Non-pigmented ciliary epithelial cell (primary cell): ENCODE results near the gene PNMA8B.

Source experiments
- DNase-seq: peaks from one replicate; pipeline ENCODE4 v3.0.0-alpha.2; 2010; ENCODE audit warnings: low read depth

The PNMA8B gene

DNA sequence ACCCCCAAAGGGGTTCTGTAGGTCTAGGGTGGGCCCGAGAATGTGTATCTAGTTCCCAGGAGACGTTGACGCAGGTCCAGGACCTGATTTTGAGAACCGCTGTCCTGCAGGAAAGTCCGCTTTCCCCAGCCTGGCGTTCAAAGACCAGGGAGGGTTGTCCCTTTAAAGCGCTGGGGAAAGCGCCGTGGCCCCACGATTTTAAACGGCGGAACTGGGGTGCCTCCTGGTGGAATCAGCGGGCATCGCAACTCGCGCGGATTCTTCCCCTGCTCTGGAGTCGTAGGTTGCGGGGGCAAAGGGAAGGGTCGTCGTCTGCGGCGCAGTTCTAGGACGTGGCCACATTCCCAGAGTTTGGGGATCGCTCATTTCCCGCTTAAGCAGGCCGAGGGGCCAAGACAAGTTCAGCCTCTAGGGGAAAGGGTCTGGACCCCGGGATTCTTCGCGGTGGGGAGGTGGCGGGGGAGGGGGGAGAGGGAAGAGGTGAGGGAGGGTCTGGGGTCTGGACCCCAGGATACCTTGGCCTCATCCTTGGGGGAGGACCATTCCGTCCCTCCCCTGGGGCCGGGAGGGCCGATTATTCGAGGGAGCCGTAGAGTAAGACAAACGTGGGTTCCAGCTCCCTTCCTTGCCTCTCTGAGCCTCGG lies 7.7 kb downstream of the PNMA8B start:
- no peak for DNase-seq

DNA sequence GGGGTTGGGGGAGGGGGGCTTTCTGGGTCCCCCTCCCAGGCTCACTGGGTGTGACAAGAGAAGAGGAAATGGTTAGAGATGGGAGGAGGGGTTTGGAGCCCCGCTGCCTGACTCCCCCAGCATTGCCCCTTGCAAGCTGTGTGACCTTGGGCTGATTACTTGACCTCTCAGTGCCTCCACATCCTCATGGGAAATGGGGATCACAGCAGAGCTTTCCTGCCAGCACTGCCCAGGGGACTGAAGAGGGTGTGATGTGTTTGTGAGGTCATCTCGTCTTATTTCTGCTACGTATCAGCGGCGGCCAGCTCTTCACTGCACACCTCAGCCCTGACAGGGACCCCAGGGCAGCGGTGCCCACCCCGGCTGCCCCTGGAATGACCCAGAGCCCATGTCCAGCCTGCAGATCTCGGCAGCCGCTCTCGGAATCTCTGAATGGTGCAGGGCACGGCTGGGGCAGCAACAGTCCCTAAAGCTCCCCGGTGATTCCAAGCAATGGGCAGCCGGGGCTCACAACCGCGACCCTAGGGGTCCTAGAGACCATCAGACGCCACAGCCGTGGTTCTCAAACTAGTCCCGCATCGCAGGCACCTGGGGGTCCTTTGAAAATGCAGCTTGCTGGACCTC lies 8.4 kb downstream of the PNMA8B start:
- no peak for DNase-seq

DNA sequence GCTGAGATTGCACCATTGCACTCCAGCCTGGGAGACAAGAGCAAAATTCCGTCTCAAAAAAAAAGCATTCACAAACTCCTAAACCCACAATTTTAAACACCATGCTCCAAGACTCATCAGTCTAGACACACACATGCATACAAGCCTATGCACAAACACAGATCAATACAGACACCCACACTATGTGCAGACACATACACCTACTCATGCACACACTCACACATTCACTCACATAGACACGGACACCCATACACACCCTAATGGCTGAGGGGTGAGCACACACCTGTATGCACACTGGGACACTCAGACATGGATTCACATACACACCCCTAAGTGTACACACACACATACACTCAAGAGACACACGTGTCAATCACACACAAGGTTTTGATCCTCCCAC lies 9.3 kb downstream of the PNMA8B start:
- DNase-seq = no peak

DNA sequence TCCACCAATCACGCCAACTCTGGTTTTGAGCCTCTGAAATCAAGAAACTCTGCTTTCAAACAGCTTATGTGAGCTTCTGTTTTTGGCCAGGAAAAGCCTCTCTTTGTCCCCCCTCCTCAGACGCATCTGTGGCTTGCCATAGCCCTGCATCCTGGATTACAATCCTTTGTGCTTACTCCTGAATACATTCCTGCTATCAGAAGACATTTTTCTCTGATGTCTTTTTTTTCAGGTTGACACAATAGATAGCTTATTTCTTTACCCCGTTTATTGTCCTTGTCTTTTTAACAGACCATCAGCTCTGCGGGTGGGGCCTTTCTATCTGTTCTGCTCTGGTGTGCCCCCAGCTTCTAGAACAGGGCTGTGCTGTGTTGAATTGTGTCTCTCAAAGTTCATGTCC lies 11.0 kb downstream of the PNMA8B start:
- no peak for DNase-seq

DNA sequence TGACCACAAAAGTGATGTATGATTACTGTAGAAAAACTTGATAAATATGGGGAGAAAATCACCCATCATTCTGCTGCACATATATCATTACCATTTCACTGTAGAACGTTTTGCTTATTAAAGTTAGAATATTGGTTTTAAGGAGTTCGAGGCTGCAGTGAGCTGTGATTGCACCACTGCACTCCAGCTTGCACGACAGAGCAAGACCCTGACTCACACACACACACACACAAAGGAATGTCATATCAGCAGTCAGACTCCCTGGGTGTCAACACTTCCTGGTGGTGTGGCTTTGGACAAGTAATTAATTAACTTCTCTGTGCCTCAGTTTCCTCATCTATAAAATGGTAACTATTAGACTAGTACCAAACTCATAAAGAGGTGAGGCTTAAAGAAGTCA lies 13.0 kb downstream of the PNMA8B start:
- DNase-seq = no peak

DNA sequence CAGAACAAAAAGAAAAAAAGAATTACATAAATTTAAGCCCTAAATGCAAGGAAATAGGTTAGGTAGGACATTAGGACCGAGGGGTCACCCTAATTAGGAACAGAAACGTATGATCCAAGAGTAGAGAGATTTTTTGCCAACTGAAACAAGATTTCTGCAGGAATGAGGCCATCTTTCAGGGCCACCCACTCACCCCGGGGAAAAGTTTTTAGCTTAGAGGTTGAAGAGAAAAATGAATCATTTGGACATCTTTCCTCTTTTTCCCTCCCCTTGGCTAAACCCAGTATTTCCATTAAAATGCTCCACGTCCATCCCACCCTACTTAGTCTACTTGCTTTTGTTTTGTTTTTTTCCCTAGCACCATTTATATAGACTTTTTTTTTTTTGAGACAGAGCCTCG lies 13.7 kb downstream of the PNMA8B start:
- DNase-seq = no peak

DNA sequence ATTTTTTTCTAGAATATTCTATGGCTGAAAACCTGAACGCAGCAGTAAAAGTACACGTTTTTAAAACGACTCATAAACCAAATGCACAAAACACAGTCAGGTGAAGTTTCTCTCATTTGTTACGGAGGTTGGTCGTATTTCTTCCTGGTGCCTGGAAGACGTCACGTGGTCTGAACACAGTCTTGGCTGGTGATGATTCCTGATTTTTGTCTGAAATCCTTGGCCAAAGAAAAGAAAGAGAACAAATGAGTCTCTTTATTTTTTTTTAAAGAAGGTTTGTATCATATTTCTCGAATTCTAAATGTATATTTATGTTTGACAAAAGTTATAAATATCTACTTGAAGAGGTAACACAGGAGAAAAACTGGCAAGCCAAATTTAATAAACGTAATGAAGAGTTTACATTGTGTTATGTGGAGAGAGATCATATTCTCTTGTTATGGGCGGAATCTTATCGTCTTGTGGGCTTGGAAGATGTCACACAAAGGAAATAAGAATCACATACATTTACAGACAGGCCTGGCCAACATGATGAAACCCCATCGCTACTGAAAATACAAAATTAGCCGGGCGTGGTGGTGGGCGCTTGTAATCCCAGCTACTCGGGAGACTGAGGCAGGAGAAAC lies 14.3 kb downstream of the PNMA8B start:
- DNase-seq = no peak

DNA sequence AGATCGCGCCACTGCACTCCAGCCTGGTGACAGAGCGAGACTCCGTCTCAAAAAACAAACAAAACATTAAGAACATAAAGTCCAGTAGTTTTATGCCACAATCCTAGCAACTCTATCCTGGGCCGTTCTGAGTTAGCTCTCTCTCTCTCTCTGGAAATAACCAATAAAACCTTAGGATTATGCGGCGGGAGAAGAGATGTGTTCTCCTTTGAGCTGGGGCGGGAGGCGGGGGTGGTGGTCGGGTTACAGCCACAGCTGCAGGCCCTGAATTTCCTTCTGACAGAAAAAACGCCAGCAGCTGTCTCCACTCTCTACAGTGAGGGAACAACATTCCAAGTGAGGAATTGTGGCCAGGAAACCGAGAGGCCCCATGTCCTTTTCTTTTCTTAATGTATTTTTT lies 15.3 kb downstream of the PNMA8B start:
- no peak for DNase-seq

DNA sequence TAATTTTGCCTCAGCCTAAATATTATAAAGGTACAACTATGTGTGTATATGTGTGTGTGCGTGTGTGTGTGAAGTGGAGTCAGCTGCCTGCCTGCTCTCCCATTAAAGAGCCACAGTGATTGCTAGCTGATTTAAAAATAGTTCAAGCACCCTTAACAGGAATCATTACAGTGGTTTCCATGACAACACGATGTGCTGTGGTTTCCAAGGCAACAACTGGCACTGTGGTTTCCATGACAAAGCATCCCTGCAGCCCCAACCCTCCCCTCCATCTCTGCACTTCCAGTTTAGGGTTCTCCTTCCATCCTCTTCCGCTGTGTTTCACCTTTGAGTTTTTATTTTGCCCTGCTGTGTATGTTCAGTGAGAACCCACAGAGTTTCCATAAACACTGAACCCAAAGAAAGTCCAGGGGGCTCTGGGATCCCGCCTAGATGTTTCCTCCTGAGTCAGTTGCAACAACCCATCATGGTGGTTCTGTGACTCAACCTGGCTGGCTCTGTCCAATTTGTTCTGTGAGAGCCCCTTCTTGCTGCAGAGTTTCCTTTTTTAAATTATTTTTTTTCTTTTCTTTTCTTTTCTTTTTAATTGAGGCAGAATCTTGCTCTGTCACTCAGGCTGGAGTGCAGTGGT lies 17.2 kb downstream of the PNMA8B start:
- no peak for DNase-seq

DNA sequence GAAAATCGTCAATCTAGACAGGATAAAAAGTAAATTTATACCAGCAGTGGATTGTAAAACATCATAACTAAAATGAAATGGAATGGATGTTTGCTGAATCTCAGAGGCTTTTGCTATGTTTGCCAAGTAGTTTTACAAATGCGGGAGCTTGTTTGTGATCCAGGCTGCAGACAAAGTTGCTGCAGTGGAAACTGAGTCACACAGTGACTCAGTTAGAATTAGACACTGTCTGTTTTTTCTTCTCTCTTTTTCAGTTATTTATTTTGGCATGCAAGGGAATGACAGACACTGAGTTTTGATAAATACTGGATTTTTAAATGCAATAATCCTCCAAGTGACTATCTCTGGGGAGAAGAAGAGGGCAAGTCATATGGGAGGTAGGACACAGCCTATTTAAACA lies 19.7 kb downstream of the PNMA8B start:
- DNase-seq = no peak

DNA sequence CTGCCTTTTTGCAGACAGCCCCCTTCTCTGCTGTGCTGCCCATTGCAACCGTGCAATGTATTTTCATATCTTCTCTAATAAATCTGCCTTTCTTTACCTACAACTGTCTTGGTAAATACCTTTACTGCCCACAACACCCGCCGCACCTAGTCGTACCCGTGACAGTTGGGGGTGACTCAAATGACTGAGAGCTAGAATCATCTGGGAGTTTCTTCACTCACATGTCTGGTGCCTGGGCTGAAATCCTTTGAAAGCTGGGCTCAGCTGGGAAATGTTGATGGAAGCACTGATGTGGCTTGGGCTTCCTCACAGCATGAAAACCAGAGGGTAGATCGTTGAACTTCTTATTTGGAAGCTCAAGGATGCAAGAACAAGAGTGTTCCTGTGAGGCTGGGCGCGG lies 21.5 kb downstream of the PNMA8B start:
- DNase-seq = no peak

DNA sequence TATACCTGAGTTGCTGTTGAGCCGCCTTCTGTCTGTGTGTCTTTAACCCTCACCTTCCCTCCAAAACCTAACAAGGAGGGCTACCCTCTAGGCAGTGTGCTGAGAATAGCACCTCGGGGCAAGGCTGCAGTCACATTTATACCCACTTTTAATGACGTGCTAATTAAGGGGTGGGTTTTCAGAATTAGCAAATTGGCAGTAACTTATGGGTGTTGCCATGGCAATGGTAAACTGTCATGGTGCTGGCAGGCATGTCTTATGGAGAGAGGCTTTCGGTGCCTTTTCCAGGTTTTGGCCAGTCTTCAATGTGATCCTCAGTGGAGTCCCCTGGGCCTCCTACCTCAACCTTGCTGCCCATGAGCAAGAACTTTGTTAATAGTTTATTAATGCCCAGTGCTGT lies 23.1 kb downstream of the PNMA8B start:
- no peak for DNase-seq

DNA sequence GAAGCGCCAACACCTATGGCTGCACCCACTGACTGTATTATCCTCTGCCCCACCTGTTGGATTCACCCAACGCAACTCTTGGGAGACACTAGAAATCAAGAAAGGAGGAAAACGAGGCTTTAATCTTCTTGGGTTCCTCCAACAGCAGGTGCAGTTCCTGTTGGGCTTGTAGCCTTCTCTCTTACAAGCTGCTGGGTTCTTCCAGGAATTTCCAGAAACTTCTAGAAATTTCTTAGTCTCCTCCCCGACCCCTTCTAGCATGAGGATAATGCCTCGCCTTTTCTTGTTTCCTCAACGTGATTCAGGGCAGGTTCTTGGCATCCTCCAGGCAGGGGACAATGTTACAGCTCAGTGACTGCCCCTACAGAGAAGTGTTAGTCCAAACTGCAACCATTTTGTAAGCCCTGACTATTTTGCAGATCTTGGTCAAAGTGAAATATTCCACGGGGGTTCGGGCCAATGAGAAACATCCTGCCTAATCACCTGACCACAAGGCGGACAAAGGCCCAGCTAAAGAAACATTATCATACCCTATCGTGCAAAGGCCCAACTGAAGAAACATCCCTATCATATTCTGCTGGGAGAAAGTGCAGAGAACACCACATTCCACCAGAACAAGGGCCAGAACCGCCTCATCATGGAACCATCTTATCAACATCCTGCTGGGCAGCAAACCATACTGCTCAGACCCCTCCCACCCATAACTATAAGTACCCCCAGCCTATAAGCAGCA lies 23.7 kb downstream of the PNMA8B start:
- DNase-seq = no peak

DNA sequence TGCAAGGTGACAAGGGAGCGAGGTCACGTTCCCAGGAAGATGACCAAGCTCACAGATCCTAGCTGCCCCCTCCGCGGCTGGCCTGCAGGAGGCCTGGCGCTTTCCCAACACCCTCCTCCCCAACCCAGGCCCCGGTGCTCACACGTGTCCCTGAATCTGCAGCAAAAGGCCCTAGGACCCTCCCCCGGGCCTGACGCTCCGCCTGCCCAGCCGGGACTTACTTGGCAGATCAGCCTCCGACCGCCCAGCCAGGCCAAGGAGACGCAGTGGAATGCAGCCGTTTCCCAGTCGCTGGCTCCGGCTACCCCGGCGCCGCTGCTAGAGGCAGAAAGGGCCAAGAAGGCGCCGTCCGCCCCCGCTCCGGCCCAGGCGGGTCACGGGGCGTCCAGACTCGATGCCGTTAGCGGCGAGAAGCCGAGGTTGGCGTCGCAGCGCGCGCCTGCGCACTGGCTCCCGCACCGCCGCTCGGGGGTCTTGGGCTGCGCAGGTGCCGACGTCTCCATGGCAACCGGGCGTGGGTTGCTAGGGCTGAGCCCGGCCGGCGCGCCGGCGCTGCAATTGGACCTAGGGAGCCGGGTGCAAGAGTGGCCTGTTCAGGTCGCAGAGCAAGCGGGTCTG lies 24.4 kb downstream of the PNMA8B start, which contains the start of gene PNMA8A:
PNMA8A (minus strand) TSS at position 448 of the 618 bp plus-strand sequence. CDS start 528 bp downstream, outside the sequence.
- no peak for DNase-seq

DNA sequence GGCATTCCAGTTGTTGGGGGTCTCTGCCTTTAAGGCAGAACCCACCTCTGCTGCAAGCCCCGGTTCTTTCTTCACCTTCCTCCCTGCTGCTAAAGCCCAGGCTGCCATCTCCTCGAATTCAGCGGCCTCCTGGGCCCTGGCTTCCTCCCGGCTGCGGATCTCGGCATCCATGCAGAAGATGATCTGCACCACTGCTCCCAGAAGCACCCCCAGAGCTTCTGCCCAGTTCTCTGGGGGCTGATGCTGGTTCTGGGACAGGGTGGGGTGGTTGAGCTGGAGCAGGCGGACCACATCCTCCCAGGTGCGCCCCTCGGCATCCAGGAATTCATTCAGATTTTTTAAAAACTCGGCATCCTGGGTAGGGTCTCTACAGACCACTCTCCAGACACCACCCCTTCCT lies 25.3 kb downstream of the PNMA8B start:
- DNase-seq = no peak

DNA sequence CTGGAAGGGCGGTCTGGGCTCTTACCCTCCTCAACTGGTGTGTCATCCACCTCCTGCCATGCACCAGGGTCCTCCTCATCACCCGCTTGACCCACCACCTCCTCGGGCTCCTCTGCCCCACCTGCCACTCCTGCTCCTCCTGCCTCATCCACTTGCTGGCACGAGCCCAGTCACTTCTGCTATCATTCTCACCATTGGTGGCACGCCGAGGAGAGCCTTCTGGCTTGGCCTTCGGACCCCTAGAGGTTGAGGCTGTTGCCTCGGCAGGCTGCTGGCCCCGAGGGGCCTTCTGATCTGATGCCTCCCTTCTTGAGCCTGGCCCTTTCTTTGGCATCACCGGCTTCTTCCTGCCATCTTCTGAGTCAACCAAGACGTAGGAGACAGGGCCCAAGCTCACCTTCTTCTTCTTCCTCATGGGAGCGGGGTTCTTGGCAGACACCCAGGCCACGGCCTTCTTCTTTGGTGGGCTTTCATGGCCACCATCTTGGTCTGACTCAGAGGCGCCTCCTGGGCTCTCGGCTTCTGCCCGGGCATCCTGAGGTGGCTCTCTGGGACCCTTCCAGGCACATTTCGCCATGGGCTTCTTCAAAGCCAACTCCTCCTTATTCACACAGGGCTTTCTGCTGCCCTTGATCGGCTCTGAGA lies 26.0 kb downstream of the PNMA8B start:
- no peak for DNase-seq

DNA sequence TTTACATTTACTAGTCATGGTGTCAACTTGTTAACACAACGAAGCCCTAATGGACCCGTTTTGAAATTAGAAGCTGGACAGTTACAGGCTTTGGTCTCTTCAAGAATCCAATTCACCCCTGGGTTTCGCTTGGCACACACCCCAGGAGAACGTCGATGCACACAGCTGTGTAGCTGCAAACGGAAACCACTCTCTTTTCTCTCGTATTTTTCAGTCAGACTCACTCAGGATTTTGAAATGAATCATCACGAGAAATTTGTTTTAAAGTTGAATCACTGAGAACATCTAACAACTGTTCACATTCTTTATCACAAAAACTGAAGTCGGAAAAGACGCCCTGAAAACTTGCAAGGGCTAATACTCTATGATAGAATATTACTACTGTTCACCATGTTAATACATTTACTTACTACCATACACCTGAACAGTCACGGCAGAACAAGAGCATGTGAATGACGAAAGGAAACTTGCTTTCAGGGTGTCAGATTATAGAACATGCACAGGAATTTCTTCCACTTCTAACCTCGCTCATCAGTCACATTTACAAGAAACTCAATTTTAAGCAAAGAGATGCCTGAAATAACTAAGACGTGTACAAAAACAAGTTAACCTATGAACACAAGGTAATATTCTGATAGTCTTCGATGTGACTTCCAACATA lies 29.0 kb downstream of the PNMA8B start:
- peak; percentile 55 for DNase-seq

DNA sequence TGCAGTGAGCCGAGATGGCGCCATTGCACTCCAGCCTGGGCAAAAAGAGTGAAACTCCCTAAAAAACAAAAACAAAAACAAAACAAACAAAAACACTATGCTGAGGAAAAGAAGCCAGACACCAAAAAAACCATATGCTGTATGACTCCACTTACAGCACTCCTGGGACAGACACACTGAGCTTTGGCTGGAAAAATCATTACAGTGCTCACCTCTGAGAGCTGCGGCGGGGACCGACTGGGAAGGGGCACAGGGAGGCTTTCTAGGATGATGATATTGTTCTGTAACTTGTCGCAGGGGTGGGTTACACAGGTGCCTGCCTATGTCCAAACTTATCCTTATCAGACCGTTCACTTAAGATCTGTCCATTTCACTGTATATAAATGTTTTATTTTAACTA lies 32.2 kb downstream of the PNMA8B start:
- no peak for DNase-seq

DNA sequence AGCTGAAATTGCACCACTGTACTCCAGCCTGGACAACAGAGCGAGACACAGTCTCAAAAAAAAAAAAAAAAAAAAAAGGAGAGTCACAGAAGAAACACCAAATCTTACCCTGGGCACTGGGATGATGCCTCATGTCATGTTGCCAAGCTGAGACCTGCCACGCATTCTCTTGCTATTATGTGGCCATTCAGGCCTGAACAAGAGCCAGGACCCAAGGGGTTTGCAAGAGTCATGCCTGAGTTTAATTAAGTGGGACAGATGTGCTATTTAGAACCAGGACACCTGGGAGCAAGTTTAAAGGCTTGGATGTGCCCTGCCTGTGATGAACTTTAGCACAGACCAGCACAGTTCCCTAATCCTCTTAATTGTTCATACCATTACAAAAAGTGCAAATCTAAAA lies 34.1 kb downstream of the PNMA8B start:
- DNase-seq = no peak

DNA sequence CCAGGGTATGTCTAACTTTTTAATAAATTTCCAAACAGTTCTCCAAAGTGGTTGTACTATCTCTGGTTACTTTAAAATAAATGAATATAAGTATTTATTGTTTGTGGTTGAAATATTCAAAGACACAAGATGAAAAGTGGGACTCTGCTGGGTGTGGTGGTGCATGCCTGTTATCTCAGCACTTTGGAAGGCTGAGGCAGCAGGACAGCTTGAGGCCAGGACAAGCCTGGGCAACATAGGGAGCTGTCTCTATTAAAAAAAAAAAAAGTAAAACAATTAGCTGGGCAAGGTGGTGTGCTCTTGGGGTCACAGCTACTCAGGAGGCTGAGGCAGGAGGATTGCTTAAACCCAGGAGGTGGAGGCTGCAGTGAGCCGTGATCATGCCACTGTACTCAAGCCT lies 34.7 kb downstream of the PNMA8B start:
- DNase-seq = no peak

DNA sequence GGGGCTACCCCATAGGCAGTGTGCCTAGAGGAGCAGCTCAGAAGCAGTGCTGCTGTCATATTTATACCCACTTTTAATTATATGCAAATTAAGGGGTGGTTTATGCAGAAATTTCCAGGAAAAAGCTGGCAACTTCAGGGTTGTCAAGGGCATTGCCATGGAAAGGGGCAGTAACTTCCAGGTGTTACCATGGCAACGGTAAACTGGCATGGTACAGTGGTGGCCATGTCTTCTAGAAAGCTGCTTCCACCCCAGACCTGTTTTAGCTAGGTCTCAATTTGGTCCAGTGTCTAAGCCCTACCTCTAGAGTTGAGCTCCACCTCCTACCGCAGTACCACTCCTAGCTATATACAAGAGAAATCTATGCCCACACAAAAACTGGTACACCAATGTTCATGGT lies 35.6 kb downstream of the PNMA8B start:
- DNase-seq = no peak
